Measurements from ENCODE around the gene C3orf38.
A peak's percentile ranks its signal among the peaks of the same experiment; 100 is the strongest.
"Not testable (repeated sequence)": the region's sequence is repeated elsewhere in the genome, so short reads cannot be mapped to it uniquely, and the experiment has no call there.

Gene C3orf38

GRCh38 chr3:88152841-88153240 is 3.1 kb downstream of the C3orf38 start:
- DNase-seq (ENCODE audit: low read depth in 3 of 3), result no peak

- DNase-seq (ENCODE audit: low read depth in 3 of 3), result no peak
These were observed 16.7 kb downstream of the C3orf38 start for GRCh38 chr3:88166419-88166971.

GRCh38 chr3:88167173-88167572 is 17.4 kb downstream of the C3orf38 start:
- DNase-seq (ENCODE audit: low read depth in 3 of 3), result no peak

- DNase-seq (ENCODE audit: low read depth in 3 of 3), result no peak
These were observed 17.9 kb downstream of the C3orf38 start for GRCh38 chr3:88167704-88168103.

- no peak for DNase-seq (ENCODE audit: low read depth in 3 of 3)
These were observed 18.4 kb downstream of the C3orf38 start for GRCh38 chr3:88168171-88168570.

GRCh38 chr3:88180398-88180999 is 30.7 kb downstream of the C3orf38 start:
- DNase-seq (ENCODE audit: low read depth in 3 of 3), result no peak

GRCh38 chr3:88182165-88182918 is 32.6 kb downstream of the C3orf38 start:
- not testable (repeated sequence) for DNase-seq (ENCODE audit: low read depth in 3 of 3)

- no peak for DNase-seq (ENCODE audit: low read depth in 3 of 3)
These were observed 38.7 kb downstream of the C3orf38 start for GRCh38 chr3:88188436-88188835.

- no peak for DNase-seq (ENCODE audit: low read depth in 3 of 3)
These were observed 39.6 kb downstream of the C3orf38 start for GRCh38 chr3:88189361-88189810.

- DNase-seq (ENCODE audit: low read depth in 3 of 3), result no peak
These were observed 42.2 kb downstream of the C3orf38 start for GRCh38 chr3:88191872-88192409.

GRCh38 chr3:88192631-88193030 is 42.9 kb downstream of the C3orf38 start:
- no peak for DNase-seq (ENCODE audit: low read depth in 3 of 3)

- peak in 1 of 3 donors; percentile 44 for DNase-seq (ENCODE audit: low read depth in 3 of 3)
These were observed 46.2 kb downstream of the C3orf38 start for GRCh38 chr3:88195951-88196434.

- DNase-seq (ENCODE audit: low read depth in 3 of 3), result no peak
These were observed 48.4 kb downstream of the C3orf38 start for GRCh38 chr3:88198121-88198520.

- DNase-seq (ENCODE audit: low read depth in 3 of 3), result peak in 1 of 3 donors; percentile 39
These were observed 53.9 kb downstream of the C3orf38 start for GRCh38 chr3:88203642-88204055.
